SK-N-SH (cell line): Measurements from ENCODE around the gene ARHGEF4. TPM values are rescaled to one million over a fixed set of nuclear protein-coding genes. Genes with fewer than 3 reads are reported as not detected.

Source experiments
- CTCF ChIA-PET: fragments of 300-600, 350-600 bp; formaldehyde crosslinking; extraction: SDS; loops from one replicate; lab custom pipeline; 2021; lab: Yijun Ruan, JAX
- POLR2A ChIA-PET: fragments of 350-600 bp; sonication (Branson Sonifier 250); formaldehyde crosslinking; extraction: SDS; loops from one replicate; lab custom pipeline; 2020; ENCODE audit warnings: antibody characterized with exemption, inconsistent platforms; lab: Yijun Ruan, JAX
- DNase-seq: peaks from one replicate; pipeline ENCODE4 v3.0.0; 2012
- H2AFZ ChIP-seq: fragments of 200-600 bp; sonication (generic); 2 replicates; pipeline ENCODE4 v1.8.1; 2016; ENCODE audit warnings: antibody characterized with exemption, mild to moderate bottlenecking, low read depth
- H3F3A ChIP-seq: fragments of 200-600 bp; sonication (generic); replicated peaks from 2 replicates; pipeline ENCODE3; 2016; ENCODE audit warnings: antibody characterized with exemption, mild to moderate bottlenecking; ENCODE audit not compliant: insufficient read depth
- H3K27ac ChIP-seq, 2 experiments: fragments of 200-500 bp in 1 of 2; fragments of 200-600 bp in 1 of 2; sonication (Bioruptor generic) in 1 of 2; sonication (generic), shearing (Covaris generic) in 1 of 2; 2 replicates each; pipeline versions ENCODE4 v1.5.1 to v1.6.1; 2014 to 2016; ENCODE audit warnings: low read depth in 2 of 2, inconsistent platforms in 1 of 2, low read length in 1 of 2, mild to moderate bottlenecking in 1 of 2, mixed read lengths in 1 of 2
- H3K27me3 ChIP-seq: fragments of 200-600 bp; sonication (generic), shearing (Covaris generic); 2 replicates; pipeline ENCODE4 v1.6.1; 2016; ENCODE audit warnings: mixed run types; ENCODE audit not compliant: insufficient read depth
- H3K36me3 ChIP-seq, 2 experiments: fragments of 200-500 bp in 1 of 2; fragments of 200-600 bp in 1 of 2; sonication (Bioruptor generic) in 1 of 2; sonication (generic) in 1 of 2; replicated peaks in 1 of 2; 2 replicates each; pipeline versions ENCODE3 to v1.5.1; 2014 to 2016; ENCODE audit warnings: low read length in 1 of 2, mild to moderate bottlenecking in 1 of 2; ENCODE audit not compliant: insufficient read depth in 2 of 2, control insufficient read depth in 1 of 2
- H3K4me1 ChIP-seq, 2 experiments: fragments of 200-500 bp in 1 of 2; fragments of 200-600 bp in 1 of 2; sonication (Bioruptor generic) in 1 of 2; sonication (generic), shearing (Covaris generic) in 1 of 2; 2 replicates each; pipeline versions ENCODE4 v1.5.1 to v1.6.1; 2014 to 2016; ENCODE audit warnings: low read depth in 1 of 2, low read length in 1 of 2, mixed run types in 1 of 2; ENCODE audit not compliant: insufficient read depth in 2 of 2, control insufficient read depth in 1 of 2
- H3K4me2 ChIP-seq: fragments of 200-600 bp; sonication (generic), shearing (Covaris generic); 2 replicates; pipeline ENCODE4 v1.6.1; 2017; ENCODE audit warnings: mixed run types
- H3K4me3 ChIP-seq, 2 experiments: fragments of 200-500 bp in 1 of 2; fragments of 200-600 bp in 1 of 2; sonication (Bioruptor generic) in 1 of 2; sonication (generic), shearing (Covaris generic) in 1 of 2; 2 replicates each; pipeline versions ENCODE4 v1.5.1 to v1.8.1; 2014 to 2016; ENCODE audit warnings: low read depth in 2 of 2, inconsistent platforms in 1 of 2, low read length in 1 of 2, mild to moderate bottlenecking in 1 of 2, mixed read lengths in 1 of 2, moderate library complexity in 1 of 2
- H3K79me2 ChIP-seq: fragments of 200-600 bp; sonication (generic); 2 replicates; pipeline ENCODE4 v1.8.1; 2017; ENCODE audit warnings: mild to moderate bottlenecking; ENCODE audit not compliant: insufficient read depth
- H3K9ac ChIP-seq: fragments of 200-600 bp; sonication (generic); 2 replicates; pipeline ENCODE4 v1.6.1; 2017; ENCODE audit warnings: mixed run types
- H3K9me2 ChIP-seq: fragments of 200-600 bp; sonication (generic); 2 replicates; pipeline ENCODE4 v1.6.1; 2017; ENCODE audit warnings: mixed run types
- H3K9me3 ChIP-seq: fragments of 200-600 bp; sonication (generic); 2 replicates; pipeline ENCODE4 v1.6.1; 2017; ENCODE audit warnings: mixed run types, mild to moderate bottlenecking, moderate library complexity
- H4K20me1 ChIP-seq: fragments of 200-600 bp; sonication (generic); 2 replicates; pipeline ENCODE4 v1.6.1; 2017; ENCODE audit warnings: mild to moderate bottlenecking, mixed run types; ENCODE audit not compliant: insufficient read depth
- CTCF ChIP-seq: fragments of 200-600 bp; sonication (generic); IDR thresholded peaks from 2 replicates; pipeline ENCODE4 v1.6.1; 2017; ENCODE audit warnings: antibody characterized with exemption, mild to moderate bottlenecking, moderate library complexity
- FOSL2 ChIP-seq: IDR thresholded peaks from 2 replicates; pipeline ENCODE4 v1.4.0; 2012; ENCODE audit warnings: low read depth, mild to moderate bottlenecking, moderate library complexity, borderline replicate concordance
- GATA2 ChIP-seq: sonication (generic); formaldehyde crosslinking; IDR thresholded peaks from 2 replicates; pipeline ENCODE4 v1.5.0; 2020; ENCODE audit warnings: mild to moderate bottlenecking, missing genetic modification reagents
- JUND ChIP-seq: IDR thresholded peaks from 2 replicates; pipeline ENCODE4 v1.4.0; 2012
- NFIC ChIP-seq: IDR thresholded peaks from 2 replicates; pipeline ENCODE4 v1.4.0; 2012; ENCODE audit warnings: borderline replicate concordance
- NRF1 ChIP-seq: IDR thresholded peaks from 2 replicates; pipeline ENCODE4 v1.6.1; 2012; ENCODE audit warnings: low read depth, mild to moderate bottlenecking, low read length
- POLR2AphosphoS5 ChIP-seq: IDR thresholded peaks from 2 replicates; pipeline ENCODE4 v1.6.1; 2012; ENCODE audit warnings: low read depth, low read length
- RAD21 ChIP-seq: IDR thresholded peaks from 2 replicates; pipeline ENCODE4 v1.6.1; 2012; ENCODE audit warnings: mild to moderate bottlenecking, low read length
- REST ChIP-seq: IDR thresholded peaks from 2 replicates; pipeline ENCODE4 v1.6.1; 2012; ENCODE audit warnings: mild to moderate bottlenecking, low read depth, low read length, moderate library complexity
- RFX5 ChIP-seq: IDR thresholded peaks from 2 replicates; pipeline ENCODE4 v1.6.1; 2012; ENCODE audit warnings: mild to moderate bottlenecking, improper control_type of control experiment, low read length
- RXRA ChIP-seq: IDR thresholded peaks from 2 replicates; pipeline ENCODE4 v1.4.0; 2012; ENCODE audit warnings: low read depth, mild to moderate bottlenecking, borderline replicate concordance
- SMC3 ChIP-seq: IDR thresholded peaks from 2 replicates; pipeline ENCODE4 v1.6.1; 2012; ENCODE audit warnings: low read depth, low read length, improper control_type of control experiment
- TCF12 ChIP-seq: IDR thresholded peaks from 2 replicates; pipeline ENCODE4 v1.4.0; 2012
- USF1 ChIP-seq: IDR thresholded peaks from 2 replicates; pipeline ENCODE4 v1.4.0; 2012; ENCODE audit warnings: low read depth, borderline replicate concordance
- USF2 ChIP-seq: fragments of 150-350 bp; IDR thresholded peaks from 2 replicates; pipeline ENCODE4 v1.6.1; 2017; ENCODE audit warnings: antibody characterized with exemption, low read length, low read depth, borderline replicate concordance
- ZBTB33 ChIP-seq: IDR thresholded peaks from 2 replicates; pipeline ENCODE4 v1.4.0; 2012; ENCODE audit warnings: low read depth, borderline replicate concordance
- WGBS: methylation state at CpG from one replicate; pipeline ENCODE4 v1.1.6; 2017; ENCODE audit warnings: low lambda C conversion rate; 5-methylcytosine and 5-hydroxymethylcytosine counted together
- polyA plus RNA-seq, 3 experiments: library from polyadenylated mRNA; depleted of rRNA; stranded (reverse); fragments of >200 nt; gene quantifications; 2 replicates each; pipeline ENCODE4 v1.2.3, GENCODE V29; 2012

Gene ARHGEF4
- polyA plus RNA-seq, 1 of the 3 experiments (the other 2 are of a cell fraction): 2.3 TPM

GRCh38 chr2:130985831-130986649 lies 149.3 kb downstream of the ARHGEF4 start:
- H4K20me1 ChIP-seq: no peaks in the 10 kb centered on the region
- H3K36me3 ChIP-seq: no peaks in the 10 kb centered on the region
- POLR2A ChIA-PET: no interaction called here
- no peak overlapping the region for H3K27ac ChIP-seq
- no peaks in the 10 kb centered on the region for H3K9me3 ChIP-seq
- CTCF ChIA-PET: interaction anchor here (1.0 to 1.1 kb wide), 2 partner anchors 12 to 21 kb away, joined by 3 to 4 read pairs; no protein-coding TSS in a partner anchor
- H2AFZ ChIP-seq: no peak overlapping the region
- peaks cover 0 to 5% of the 10 kb centered on the region in 2 experiments; a peak in 1 of 4 replicates for H3K4me1 ChIP-seq
- 56% methylated on average over 14 of the region's 15 CpGs for WGBS
- H3K79me2 ChIP-seq: no peaks in the 10 kb centered on the region
- no peaks in the 10 kb centered on the region for H3F3A ChIP-seq
- DNase-seq: no peak
- no peaks in the 10 kb centered on the region for H3K27me3 ChIP-seq
- no peaks in the 10 kb centered on the region for H3K9me2 ChIP-seq
- no peak overlapping the region for H3K4me3 ChIP-seq
- H3K9ac ChIP-seq: no peak overlapping the region
- H3K4me2 ChIP-seq: no peak overlapping the region
- TF ChIP-seq REST: no peak
- TF ChIP-seq JUND: no peak
- TF ChIP-seq TCF12: no peak
- no peak for TF ChIP-seq NFIC

- H3K27me3 ChIP-seq: no peaks in the 10 kb centered on the region
- CTCF ChIA-PET: interaction anchor here (1.0 to 1.1 kb wide), 2 partner anchors 11 to 22 kb away, joined by 3 to 4 read pairs; no protein-coding TSS in a partner anchor
- no peaks in the 10 kb centered on the region for H3F3A ChIP-seq
- DNase-seq: no peak
- no peaks in the 10 kb centered on the region for H3K36me3 ChIP-seq
- H2AFZ ChIP-seq: no peak overlapping the region
- no peak overlapping the region for H3K4me2 ChIP-seq
- no peaks in the 10 kb centered on the region for H3K9me3 ChIP-seq
- no peaks in the 10 kb centered on the region for H3K9me2 ChIP-seq
- POLR2A ChIA-PET: no interaction called here
- H3K4me1 ChIP-seq: peaks cover 0 to 5% of the 10 kb centered on the region in 2 experiments; a peak in 1 of 4 replicates
- H3K4me3 ChIP-seq: no peak overlapping the region
- no peak overlapping the region for H3K9ac ChIP-seq
- no peaks in the 10 kb centered on the region for H3K79me2 ChIP-seq
- no peaks in the 10 kb centered on the region for H4K20me1 ChIP-seq
- 77% methylated on average over 7 of the region's 11 CpGs for WGBS
- no peak overlapping the region for H3K27ac ChIP-seq
- no peak for TF ChIP-seq ZBTB33
- TF ChIP-seq JUND: no peak
- TF ChIP-seq USF2: no peak
- TF ChIP-seq SMC3: no peak
- no peak for TF ChIP-seq RFX5
- no peak for TF ChIP-seq USF1
- TF ChIP-seq FOSL2: no peak
- no peak for TF ChIP-seq POLR2AphosphoS5
- TF ChIP-seq RAD21: no peak
- no peak for TF ChIP-seq NRF1
- no peak for TF ChIP-seq TCF12
- no peak for TF ChIP-seq CTCF
- no peak for TF ChIP-seq RXRA
- no peak for TF ChIP-seq GATA2
Observed at GRCh38 chr2:130986890-130987493, 150.3 kb downstream of the ARHGEF4 start.
